Erythroblast (primary cell): ENCODE measurements around the gene ELOVL1.

Experiments
- GATA1 ChIP-seq: IDR thresholded peaks from 2 replicates; pipeline ENCODE4 v1.6.1; 2011; ENCODE audit warnings: low read depth, mild to moderate bottlenecking, control low read depth, low read length, moderate library complexity
- POLR2A ChIP-seq: IDR thresholded peaks from 2 replicates; pipeline ENCODE4 v1.6.1; 2011; ENCODE audit warnings: mild to moderate bottlenecking, low read length

DNA sequence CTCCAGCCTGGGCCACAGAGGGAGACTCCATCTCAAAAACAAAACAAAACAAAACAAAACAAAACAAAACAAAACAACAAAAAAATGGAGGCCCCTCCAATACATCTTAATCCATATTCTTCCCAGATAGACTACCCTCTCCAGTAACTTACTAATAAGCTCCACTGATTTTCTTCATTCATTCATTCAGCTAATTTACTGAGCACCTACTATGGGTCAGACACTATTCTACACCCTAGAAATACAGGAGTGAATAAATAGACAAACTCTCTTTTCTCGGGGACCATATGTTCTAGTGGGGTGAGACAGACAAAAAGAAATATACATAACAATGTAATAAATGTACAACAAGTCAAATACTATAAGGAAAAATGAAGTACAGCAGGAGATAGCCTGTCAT, 16.8 kb downstream of the ELOVL1 start:
- TF ChIP-seq POLR2A, result no peak
- TF ChIP-seq GATA1, result no peak
